Cardiac fibroblast (primary cell): Measurements from ENCODE around the gene PYHIN1.

Experiments used
- DNase-seq, 2 donors: peaks; one replicate each; pipeline versions ENCODE4 v3.0.0 to v3.0.0-alpha.2; 2010; ENCODE audit warnings: low read depth in 2 of 2
- H3K4me3 ChIP-seq, 2 donors: replicated peaks in 1 of 2; 1 replicate in 1 of 2; 2 replicates in 1 of 2; pipeline ENCODE4 v1.5.1; 2011; ENCODE audit warnings: low read depth in 2 of 2, low read length in 2 of 2, mild to moderate bottlenecking in 2 of 2, moderate library complexity in 1 of 2
- TF ChIP-seq, protein P1 (sequence below): IDR thresholded peaks from one replicate; pipeline ENCODE4 v1.5.1; 2011; ENCODE audit warnings: low read depth, mild to moderate bottlenecking, low read length, inconsistent platforms

Gene PYHIN1

DNA sequence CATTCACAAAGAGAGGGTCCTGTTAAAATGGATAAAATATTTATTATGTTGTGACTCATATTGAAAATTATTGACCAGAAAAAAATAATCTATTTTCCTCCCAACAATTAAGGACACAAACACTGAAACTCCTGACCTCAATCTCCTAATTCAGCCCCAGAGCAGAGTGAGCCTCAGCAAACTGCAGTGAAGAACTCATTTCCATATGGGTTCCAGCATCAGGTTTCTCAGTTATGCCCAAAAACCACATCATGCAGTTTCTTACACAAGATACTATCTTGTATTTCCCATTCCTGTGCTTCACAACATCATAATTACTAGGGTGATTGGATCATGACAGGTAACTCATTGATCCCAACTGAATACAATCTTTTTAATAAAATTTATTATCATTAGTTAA, 15.4 kb downstream of the PYHIN1 start:
- no peak for DNase-seq
- H3K4me3 ChIP-seq = no peak overlapping the region
- TF ChIP-seq, protein P1, sequence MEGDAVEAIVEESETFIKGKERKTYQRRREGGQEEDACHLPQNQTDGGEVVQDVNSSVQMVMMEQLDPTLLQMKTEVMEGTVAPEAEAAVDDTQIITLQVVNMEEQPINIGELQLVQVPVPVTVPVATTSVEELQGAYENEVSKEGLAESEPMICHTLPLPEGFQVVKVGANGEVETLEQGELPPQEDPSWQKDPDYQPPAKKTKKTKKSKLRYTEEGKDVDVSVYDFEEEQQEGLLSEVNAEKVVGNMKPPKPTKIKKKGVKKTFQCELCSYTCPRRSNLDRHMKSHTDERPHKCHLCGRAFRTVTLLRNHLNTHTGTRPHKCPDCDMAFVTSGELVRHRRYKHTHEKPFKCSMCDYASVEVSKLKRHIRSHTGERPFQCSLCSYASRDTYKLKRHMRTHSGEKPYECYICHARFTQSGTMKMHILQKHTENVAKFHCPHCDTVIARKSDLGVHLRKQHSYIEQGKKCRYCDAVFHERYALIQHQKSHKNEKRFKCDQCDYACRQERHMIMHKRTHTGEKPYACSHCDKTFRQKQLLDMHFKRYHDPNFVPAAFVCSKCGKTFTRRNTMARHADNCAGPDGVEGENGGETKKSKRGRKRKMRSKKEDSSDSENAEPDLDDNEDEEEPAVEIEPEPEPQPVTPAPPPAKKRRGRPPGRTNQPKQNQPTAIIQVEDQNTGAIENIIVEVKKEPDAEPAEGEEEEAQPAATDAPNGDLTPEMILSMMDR = no peak

DNA sequence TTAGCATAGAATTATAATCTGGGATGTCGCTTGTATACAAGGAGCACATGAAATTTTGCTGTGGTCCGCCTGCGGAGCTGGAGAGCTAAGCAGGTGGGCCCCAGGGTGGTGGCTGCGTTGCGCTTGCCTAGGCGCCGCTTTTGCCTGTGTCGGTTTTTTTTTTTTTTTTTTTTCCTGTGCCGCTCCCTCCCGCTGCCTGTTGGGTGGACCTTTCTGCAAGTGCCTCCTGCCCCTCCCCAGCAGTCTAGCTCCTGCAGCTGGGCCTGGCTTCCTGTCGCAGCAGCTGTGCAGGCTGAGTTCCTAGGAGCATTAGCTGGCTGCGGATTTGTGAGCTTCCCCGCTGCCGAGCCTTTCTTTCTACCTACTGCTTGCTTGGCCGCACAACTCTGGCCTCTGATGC, 20.6 kb downstream of the PYHIN1 start:
- TF ChIP-seq, protein P1 = no peak
- DNase-seq = no peak
- no peak overlapping the region for H3K4me3 ChIP-seq

DNA sequence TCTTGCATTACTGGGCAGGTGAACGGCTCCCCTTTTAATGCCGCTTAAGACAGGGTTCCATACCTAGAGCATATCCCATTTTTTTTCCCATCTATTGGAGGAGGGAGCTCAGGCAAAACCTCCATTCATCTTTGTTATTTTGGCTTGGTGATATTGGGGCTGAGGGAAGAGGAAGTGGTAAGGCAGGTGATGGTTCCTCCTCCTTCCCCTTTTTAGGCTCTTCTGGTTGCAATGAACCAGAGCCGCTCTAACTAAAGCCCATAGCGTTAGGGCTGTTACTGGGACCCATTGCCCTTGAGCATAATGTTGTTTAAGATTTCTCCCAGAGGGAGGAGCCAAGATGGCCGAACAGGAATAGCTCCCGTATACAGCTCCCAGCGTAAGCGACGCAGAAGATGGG, 21.1 kb downstream of the PYHIN1 start:
- DNase-seq = no peak
- TF ChIP-seq, protein P1 = no peak
- no peak overlapping the region for H3K4me3 ChIP-seq

DNA sequence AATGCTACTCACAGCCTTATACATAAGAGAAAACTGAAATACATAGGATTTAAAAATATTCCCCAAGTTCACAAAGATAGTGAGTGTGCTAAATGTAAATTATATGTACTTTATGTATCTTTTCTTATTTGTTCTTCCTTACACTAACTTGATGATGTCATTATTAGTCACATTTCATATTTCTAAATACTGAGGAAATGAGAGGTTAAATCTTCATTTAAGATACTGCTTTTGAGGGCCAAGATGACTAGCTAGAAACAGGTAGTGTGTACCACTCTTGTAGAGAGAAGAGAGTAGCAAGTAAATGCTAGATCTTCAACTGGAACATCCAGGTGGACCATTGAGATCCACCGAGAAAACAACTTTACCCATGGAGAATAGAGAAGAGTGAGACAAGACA, 29.8 kb downstream of the PYHIN1 start:
- TF ChIP-seq, protein P1 = no peak
- DNase-seq = peak in 1 of 2 donors; percentile 7
- no peak overlapping the region for H3K4me3 ChIP-seq

DNA sequence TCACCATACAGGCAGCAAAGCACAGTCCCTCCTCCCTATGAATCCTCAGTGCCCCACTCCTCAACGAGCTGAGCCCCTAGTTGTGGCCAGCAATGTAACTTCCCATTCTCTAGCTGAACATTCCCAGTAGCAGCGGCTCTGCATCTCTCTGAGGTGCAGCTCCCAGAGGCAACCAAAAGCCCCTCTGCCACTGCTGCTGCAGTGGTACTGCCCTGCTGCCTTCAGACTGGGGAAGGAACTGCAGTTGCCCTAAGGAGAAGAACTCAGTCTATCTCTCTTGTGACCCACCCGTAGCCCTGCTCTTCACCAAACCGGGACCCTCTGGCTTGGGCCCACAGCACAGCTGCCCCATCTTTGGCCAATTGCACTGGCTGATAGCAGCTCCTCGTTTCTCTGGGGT, 31.6 kb downstream of the PYHIN1 start:
- no peak for DNase-seq
- TF ChIP-seq, protein P1 = no peak
- no peak overlapping the region for H3K4me3 ChIP-seq

DNA sequence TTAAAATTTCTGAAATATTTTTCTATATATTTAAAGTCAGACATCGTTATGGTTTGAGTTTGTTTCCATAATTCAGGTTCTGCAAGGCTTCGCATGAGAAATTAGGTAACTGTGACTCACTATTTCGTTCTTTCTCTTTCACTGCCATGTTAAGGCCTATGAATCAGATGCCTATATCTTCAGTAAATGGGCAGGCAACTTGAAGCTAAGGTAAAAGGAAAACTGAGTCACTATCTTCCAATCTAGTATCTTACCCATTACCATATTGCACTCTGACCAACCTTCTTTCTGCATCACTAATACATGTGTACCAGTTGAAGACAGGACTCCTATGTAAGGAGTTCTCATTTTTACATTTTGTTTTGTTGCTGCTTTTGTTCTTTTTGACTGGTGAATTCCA, 37.8 kb downstream of the PYHIN1 start:
- H3K4me3 ChIP-seq = no peak overlapping the region
- no peak for DNase-seq

DNA sequence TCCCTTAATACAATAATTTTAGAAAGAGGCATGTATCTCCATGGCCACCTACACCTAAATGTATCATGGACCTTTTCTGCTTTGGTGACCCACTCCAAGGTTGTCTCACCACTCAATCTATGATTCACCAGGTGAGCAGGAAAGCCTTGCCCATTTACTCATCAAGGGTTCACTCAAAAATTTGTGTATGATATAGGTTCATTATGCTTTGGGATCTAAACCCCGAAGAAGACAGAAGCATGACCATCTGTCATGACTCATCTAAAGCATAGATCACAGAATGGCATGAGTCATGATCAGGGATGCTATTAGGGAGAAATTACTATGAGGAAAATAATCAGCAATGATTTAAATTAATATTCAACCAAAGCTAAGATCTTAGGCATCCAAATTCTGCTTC, 38.5 kb downstream of the PYHIN1 start:
- DNase-seq = no peak
- TF ChIP-seq, protein P1 = no peak
- H3K4me3 ChIP-seq = no peak overlapping the region

More for the DNA sequence above, 37.8 kb downstream of the PYHIN1 start:
- TF ChIP-seq, protein P1 = no peak
